ENCODE data around the gene CD79B.
"Not testable (repeated sequence)": the region's sequence is repeated elsewhere in the genome, so short reads cannot be mapped to it uniquely, and the experiment has no call there.

The CD79B gene

DNA sequence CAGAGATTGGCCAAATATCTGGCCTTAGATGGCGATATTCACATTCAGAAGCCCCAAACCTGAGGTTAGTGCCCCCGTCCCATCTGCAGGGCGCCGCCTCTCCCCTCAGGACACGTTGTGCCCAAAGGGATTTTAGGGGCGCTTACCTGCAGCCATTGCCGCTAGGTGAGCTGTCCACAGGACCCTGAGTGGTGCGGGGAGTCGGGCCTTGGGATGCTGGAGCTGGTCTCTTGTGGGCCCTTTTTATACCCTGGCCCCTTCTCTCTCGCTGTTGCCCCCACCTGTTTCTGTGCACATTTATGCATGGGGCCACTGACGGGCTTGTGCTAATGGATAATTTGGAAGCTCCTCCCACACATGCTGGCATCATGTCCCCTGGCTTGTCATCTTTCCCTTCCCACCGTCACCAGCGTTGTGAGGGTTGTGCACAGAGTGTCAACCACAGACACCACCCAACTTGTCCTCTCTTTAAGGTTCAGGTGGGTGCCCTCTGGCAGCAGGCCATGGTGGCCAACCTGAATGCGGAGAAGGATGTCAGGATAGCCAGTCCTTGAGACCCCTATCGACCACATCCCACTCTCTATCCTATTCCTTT lies 21.0 kb downstream of the CD79B start, which contains the start of gene CSHL1:
CSHL1 (minus strand) TSS at position 218 of the 595 bp plus-strand sequence; CDS start at position 156, 62 bp downstream.
- no peak for DNase-seq (ENCODE audit: low spot score)

DNA sequence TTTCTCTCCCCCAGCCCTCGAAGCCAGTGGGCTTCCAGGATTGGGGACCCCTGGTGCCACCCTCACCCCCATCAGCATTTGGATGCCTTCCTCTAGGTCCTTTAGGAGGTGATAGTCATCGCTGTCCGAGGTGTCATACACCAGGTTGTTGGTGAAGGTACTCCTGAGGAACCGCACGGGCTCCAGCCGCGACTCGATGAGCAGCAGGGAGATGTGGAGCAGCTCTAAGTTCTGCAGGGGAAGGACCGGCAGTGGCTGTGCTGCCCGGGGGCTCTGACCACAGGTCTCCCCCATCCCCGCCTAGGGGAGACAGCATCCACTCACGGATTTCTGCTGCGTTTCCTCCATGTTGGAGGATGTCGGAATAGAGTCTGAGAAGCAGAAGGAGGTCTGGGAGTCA lies 22.0 kb downstream of the CD79B start:
- no peak for DNase-seq (ENCODE audit: low spot score)

DNA sequence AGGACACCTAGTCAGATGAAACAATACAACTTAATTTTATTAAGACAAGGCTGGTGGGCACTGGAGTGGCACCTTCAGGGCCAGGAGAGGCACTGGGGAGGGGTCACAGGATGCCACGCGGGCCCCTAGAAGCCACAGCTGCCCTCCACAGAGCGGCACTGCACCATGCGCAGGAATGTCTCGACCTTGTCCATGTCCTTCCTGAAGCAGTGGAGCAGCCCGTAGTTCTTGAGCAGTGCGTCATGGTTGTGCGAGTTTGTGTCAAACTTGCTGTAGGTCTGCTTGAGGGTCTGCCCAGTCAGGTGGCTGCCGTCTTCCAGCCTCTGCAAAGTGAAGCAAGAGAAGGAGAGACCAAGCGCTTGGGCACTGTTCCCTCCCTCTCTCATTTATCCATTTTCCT lies 22.5 kb downstream of the CD79B start:
- not testable (repeated sequence) for DNase-seq (ENCODE audit: low spot score)

DNA sequence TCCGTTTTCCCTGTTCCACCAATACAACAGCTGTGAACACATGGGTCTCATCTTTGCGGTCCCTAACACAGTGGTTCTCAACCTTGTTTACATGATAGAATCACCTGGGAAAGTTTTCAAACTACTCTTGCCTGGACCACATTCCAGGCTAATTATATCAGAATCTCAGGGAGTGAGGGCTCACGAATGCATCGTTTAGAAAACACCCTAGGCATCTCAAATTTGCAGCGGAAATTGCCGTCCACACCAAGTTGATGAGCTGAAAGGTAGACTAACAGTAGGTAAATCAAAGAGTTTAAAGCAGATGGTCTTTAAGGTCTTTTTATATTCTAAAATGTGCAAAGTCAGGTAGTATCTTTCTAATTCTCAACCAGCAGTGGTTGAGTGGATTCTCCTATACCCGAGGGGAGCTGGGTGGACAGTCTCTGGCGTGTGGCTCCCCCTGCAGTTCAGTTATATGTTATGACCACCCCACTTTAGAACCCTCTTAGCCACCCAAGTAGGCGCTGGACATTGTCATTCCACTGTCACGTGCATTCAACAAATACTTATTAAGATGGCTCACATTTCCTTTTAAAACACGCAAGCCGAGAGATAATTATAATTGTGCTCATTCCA lies 24.9 kb downstream of the CD79B start:
- DNase-seq (ENCODE audit: low spot score) = not testable (repeated sequence)

DNA sequence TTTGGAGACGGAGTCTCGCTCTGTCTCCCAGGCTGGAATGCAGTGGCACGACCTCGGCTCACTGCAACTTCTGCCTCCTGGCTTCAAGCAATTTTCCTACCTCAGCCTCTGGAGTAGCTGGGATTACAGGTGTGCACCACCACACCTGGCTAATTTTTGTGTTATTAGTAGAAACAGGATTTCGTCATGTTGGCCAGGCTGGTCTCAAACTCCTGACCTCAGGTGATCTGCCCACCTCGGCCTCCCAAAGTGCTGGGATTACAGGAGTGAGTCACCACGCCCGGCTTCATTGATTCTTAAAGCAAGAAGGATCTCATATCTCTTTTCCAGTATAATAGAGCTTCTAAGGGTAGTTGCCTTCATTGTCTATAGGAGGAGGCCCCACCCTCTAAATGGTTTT lies 27.3 kb downstream of the CD79B start:
- not testable (repeated sequence) for DNase-seq (ENCODE audit: low spot score)

DNA sequence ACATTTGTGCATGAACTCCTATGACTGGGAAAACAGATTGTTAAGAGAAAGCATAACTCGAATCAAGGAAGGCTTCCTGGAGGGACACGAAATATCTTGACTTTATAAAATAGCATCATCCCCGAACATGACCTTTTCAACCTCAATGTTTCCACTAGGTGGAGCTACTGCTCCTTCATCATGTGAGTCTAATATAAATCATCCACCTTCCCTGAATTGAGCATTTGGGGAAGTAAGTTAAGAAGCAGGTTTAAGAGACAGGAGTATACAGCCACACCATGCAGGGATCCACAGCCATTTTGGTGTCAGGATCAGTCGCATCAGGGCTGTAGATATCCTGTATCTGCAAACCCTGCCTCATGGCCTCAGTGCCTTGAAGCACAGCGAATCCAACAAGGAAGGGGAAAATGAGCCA lies 28.3 kb downstream of the CD79B start:
- not testable (repeated sequence) for DNase-seq (ENCODE audit: low spot score)

DNA sequence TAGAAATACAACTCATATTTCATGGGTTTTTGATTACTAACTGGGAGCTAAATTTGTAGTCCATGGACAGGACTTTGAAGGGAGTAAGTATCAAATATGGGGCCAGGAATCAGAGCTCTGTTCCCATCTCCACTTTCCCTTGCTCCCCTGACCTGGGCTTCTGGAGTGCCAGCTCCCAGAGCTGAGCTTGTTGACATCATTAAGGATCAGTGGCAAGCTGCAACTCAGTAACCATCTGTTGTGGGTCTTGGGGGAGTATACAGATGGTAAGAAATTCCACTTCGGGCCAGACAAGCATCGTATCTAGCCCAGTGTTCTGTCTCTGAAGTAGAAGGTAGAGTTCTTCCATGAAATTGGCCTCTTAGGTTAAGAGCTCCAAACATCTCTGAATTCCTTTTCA lies 30.2 kb downstream of the CD79B start:
- DNase-seq (ENCODE audit: low spot score) = not testable (repeated sequence)

DNA sequence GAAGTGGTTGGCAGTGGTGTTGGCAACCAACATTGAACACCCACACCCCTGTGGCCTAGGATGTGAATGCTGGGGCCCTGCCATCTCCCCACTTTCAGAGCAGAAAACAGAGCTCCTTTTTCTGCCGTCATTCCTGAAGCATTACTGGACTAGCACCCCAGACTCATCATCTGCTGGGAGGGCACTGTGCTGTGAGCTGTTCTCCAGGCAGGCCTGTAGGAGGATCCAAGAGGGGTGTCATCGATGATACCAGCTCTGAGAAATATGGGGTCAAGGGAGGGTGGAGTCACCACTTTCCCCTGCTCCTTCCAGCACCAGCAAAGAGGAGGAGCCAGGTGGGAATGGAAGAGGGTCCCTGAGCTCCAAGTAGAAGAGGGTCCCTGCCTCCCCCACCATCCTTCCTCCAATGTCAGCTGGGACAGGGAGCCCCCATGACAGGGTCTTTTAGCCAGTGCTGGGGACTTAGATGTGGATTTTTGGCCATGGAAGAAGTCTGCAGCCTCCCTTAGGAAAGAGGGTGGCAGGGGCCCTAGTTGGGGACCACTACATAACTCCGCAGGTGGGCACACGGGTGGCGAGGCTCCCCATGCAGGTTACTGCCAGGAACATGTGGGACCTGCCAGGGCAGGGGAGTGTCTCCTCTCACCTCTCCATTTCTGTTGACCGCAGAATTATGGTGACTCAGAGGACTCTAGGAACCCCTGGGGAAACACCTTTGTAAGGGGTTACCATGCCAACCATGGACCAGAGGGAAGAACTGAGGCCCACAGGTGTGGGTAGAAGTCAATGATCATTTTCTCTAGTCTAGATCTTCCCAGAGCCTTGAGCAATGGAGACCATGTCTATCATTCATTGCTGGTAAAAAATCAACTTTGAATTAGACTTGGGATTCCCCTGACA lies 33.0 kb downstream of the CD79B start:
- not testable (repeated sequence) for DNase-seq (ENCODE audit: low spot score)

DNA sequence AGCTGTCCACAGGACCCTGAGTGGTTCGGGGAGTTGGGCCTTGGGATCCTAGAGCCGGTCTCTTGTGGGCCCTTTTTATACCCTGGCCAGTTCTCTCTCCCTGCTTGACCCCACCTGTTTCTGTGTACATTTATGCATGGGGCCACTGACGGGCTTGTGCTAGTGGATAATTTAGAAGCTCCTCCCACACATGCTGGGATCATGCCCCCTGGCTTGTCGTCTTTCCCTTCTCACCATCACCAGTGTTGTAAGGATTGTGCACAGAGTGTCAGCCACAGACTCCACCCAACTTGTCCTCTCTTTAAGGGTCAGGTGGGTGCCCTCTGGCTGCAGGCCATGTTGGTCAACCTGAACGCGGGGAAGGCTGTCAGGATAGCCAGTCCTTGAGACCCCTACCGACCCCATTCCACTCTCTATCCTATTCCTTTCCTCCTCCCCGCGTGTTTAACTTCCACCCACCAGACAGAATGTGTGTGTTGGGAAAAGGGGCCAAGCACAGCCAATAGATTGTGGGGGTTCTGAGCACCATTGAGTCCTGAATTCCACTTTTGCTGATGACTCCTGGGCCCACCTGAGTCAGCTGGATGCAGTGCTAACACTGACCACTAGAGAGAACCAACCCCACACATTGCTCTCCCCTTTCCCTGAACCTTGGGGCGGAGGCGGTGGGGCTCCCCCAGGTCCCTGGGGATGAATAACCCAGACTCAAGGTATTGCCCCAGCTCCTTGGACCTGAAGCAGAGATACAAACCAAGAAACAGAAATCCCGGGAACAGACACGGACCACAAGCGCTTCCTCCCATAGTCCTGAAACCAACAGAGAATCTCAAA lies 35.4 kb downstream of the CD79B start, which contains the start of gene CSH1:
CSH1 (minus strand) TSS at position 51 of the 831 bp plus-strand sequence. CDS start 63 bp downstream, outside the sequence.
- DNase-seq (ENCODE audit: low spot score) = not testable (repeated sequence)

DNA sequence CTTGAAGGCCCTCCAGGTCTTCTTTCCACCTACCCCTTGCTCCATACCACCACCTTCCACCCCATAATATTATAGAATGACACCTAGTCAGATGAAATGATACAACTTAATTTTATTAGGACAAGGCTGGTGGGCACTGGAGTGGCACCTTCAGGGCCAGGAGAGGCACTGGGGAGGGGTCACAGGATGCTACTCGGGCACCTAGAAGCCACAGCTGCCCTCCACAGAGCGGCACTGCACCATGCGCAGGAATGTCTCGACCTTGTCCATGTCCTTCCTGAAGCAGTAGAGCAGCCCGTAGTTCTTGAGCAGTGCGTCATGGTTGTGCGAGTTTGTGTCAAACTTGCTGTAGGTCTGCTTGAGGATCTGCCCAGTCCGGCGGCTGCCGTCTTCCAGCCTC lies 37.3 kb downstream of the CD79B start:
- not testable (repeated sequence) for DNase-seq (ENCODE audit: low spot score)

DNA sequence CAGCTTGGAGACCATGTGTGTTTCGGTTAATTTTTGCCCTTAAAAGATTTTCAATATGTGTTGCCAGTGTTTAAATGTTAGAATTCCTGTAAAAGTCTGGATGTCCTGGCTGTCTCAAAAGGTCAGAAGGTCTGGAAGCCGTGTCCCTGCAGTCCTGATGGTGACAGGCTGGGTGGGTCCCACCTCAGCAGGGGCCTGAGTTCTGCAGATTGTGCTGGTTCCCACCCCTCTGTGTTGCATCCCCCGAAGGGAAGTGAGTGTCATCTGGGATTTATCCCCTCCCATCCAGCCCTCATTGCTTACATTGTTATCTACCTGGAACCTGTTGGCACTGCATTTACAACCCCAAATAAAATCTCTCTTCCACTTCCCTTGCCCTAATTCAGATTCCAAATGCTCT lies 38.1 kb downstream of the CD79B start:
- DNase-seq (ENCODE audit: low spot score) = not testable (repeated sequence)

DNA sequence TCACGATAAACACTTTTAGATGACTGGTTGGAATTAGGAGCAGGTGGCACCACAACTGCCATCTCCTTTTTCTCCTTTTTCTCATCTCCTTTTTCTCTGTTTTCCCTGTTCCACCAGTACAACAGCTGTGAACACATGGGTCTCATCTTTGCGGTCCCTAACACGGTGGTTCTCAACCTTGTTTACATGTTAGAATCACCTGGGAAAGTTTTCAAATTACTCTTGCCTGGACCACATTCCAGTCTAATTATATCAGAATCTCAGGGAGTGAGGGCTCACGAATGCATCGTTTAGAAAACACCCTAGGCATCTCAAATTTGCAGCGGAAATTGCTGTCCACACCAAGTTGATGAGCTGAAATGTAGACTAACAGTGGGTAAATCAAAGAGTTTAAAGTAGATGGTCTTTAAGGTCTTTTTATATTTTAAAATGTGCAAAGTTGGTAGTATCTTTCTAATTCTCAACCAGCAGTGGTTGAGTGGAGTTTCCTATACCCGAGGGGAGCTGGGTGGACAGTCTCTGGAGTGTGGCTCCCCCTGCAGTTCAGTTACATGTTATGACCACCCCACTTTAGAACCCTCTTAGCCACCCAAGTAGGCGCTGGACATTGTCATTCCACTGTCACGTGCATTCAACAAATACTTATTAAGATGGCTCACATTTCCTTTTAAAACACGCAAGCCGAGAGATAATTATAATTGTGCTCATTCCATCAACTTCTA lies 39.7 kb downstream of the CD79B start:
- not testable (repeated sequence) for DNase-seq (ENCODE audit: low spot score)

DNA sequence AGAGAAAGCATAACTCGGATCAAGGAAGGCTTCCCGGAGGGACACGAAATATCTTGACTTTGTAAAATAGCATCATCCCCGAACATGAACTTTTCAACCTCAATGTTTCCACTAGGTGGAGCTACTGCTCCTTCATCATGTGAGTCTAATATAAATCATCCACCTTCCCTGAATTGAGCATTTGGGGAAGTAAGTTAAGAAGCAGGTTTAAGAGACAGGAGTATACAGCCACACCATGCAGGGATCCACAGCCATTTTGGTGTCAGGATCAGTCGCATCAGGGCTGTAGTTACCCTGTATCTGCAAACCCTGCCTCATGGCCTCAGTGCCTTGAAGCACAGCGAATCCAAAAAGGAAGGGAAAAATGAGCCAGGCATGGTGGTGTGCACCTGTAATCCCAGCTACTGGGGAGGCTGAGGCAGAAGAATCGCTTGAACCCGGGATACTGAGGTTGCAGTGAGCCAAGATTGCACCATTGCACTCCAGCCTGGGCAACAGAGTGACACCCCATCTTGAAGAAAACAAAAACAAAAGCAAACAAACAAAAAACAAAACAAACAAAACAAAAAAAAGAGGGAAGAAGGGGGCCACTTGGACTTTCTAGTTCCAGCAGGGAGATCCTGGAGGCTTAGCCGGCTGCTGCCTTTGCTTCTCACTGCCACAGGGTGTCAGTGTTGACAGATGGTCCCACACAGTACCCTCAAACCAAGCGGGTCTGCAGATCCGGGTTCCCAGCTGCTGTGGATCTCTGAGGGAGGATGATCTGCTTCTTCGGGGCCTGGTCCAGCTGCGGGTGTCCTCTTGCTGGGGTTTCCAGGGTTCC lies 42.9 kb downstream of the CD79B start:
- not testable (repeated sequence) for DNase-seq (ENCODE audit: low spot score)

DNA sequence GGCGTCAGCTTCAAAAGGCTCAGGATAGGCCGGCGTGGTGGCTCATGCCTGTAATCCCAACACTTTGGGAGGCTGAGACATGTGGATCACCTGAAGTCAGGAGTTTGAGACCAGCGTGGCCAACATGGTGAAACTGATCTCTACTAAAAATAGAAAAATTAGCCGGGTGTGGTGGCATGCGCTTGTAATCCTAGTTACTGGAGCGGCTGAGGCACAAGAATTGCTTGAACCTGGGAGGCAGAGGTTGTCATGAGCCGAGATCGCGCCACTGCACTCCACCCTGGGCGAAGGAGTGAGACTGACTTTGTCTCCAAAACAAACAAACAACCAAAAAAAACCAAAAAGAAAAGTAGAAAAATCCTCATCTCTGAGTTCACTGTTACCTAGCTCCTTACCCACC lies 47.0 kb downstream of the CD79B start:
- DNase-seq (ENCODE audit: low spot score) = not testable (repeated sequence)

DNA sequence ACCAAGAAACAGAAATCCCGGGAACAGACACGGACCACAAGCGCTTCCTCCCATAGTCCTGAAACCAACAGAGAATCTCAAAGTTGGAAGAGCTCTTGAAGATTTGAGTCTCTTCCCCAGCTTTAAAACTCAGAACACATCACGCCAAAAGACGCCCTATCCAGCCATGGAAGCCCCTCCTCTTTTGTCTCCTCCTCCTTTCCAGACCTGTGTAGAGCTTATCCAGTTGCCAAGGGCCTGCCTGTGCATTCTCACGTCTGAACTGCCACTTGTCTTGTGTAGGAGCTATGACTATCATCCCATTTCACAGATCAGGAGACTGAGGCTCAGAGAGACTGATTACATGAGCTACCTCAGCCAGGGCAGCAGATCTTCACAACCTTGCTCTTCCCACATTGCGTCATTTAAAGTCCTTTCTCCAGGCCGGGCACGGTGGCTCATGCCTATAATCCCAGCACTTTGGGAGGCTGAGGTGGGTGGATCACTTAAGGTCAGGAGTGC lies 49.5 kb downstream of the CD79B start:
- DNase-seq (ENCODE audit: low spot score) = not testable (repeated sequence)

DNA sequence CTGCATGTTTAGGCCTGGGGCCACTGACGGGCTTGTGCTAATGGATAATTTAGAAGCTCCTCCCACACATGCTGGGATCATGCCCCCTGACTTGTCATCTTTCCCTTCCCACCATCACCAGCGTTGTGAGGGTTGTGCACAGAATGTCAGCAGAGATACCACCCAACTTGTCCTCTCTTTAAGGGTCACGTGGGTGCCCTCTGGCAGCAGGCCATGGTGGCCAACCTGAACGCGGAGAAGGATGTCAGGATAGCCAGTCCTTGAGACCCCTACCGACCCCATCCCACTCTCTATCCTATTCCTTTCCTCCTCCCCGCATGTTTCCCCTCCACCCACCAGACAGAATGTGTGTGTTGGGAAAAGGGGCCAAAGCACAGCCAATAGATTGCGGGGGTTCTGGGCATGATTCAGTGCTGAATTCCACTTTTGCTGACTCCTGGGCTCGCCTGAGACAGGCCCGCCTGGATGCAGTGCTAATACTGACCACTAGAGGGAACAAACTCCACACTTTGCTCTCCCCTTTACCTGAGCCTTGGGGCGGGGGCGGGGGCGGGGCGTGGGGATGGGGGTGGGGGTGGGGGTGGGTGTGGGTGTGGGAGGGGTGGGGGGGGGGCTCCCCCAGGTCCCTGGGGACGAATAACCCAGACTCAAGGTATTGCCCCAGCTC lies 50.1 kb downstream of the CD79B start, which contains the start of gene GH2:
GH2 (minus strand) TSS at position 10 of the 667 bp plus-strand sequence. CDS start 143 bp downstream, outside the sequence.
- DNase-seq (ENCODE audit: low spot score) = no peak

DNA sequence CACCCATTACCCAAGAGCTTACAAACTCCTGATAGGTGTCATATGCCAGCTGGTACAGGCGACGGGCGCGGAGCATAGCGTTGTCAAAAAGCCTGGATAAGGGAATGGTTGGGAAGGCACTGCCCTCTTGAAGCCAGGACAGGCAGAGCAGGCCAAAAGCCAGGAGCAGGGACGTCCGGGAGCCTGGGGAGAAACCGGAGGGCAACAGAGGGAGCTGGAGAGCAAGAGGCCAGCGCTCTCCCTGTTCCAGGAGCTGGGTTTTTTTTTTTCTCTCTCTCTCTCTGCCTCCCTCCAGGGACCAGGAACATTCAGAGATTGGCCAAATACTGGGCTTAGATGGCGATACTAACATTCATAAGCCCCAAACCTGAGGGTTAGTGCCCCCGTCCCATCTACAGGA lies 50.8 kb downstream of the CD79B start:
- not testable (repeated sequence) for DNase-seq (ENCODE audit: low spot score)

DNA sequence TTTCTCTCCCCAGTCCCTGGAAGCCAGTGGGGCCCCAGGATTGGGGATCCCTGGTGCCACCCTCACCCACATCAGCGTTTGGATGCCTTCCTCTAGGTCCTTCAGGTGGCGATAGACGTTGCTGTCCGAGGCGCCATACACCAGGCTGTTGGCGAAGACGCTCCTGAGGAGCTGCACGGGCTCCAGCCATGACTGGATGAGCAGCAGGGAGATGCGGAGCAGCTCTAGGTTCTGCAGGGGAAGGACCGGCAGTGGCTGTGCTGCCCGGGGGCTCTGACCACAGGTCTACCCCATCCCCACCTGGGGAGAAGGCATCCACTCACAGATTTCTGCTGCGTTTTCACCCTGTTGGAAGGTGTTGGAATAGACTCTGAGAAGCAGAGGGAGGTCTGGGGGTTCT lies 51.4 kb downstream of the CD79B start:
- no peak for DNase-seq (ENCODE audit: low spot score)

Data from globus pallidus (tissue), 1 donor.